Stimulated activated CD4-positive, alpha-beta T cell treated with anti-CD3 and anti-CD28 coated beads, Interleukin-1b, Interleukin-23, amount 100 ng/mL, for 24 hours (primary cell): ENCODE data around the gene OR8D1.

Experiments
- DNase-seq, 4 experiments: peaks; one replicate each; pipeline ENCODE4 v3.0.0-alpha.2; 2020; ENCODE audit warnings: low read depth in 4 of 4, low spot score in 1 of 4

The OR8D1 gene

GRCh38 chr11:124313849-124314248 is at the start of gene OR8D1:
OR8D1 (minus strand) TSS chr11:124313949; CDS start chr11:124310766, 3,183 bp downstream.
- DNase-seq, result no peak

DNA sequence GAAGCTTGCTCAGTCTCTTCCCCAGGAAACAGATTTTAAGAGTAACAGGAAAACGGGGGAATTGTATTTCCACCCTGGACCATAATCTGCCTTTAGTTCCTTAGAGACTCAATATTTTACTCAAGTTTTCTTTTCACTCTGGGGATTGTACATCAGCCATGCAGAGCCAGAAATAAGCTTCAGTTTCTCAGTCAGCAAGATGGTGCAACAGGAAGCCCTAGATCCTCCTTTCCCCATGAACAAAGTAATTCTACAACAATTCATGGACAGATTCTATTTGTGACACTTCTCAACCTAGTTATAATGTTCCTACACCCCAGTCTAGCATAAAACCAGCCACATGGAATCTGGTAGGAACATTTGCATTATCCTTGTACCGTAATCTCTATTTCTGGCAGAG is 45.8 kb upstream of the OR8D1 start:
- DNase-seq, result no peak

GRCh38 chr11:124346311-124346955 is 32.7 kb upstream of the OR8D1 start:
- no peak for DNase-seq

DNA sequence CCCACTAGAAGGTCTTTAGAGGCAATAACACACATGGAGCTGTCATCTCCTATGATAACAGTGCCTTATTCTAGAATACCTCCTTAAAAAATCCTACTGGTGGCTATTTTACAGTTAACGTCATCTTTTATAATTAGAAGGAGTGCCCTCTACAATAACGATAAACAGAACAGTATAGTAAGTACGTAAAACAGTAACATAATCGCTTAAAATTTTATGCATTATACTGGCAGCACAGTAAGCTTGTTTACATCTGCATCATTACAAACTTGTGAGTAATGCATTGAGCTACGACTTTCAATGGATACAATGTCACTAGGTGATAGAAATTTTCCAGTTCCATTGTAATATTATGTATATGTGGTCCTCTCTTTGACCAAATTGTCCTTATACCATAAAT is 30.6 kb upstream of the OR8D1 start:
- no peak for DNase-seq

GRCh38 chr11:124340142-124340447 is 26.3 kb upstream of the OR8D1 start:
- no peak for DNase-seq

GRCh38 chr11:124339396-124340141 is 25.8 kb upstream of the OR8D1 start:
- DNase-seq, result no peak

DNA sequence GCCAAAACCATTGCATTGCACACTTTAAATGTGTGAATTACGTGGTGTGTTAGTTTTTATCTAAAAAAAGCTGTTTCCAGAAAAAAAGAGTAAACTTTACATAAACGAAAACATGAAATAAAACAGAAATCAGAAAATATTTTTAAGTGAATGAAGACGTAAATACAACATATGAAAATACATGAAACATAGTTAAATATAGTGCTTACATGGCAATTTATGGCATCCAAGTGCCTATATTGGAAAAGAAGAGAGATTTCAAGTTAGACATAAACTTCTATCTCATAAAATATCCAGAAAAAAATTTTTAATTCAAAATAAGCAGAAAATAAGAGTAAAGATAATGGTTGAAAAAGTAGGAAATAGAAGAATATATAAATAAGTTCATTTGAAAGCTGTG is 18.1 kb upstream of the OR8D1 start:
- no peak for DNase-seq

GRCh38 chr11:124329787-124330478 is 16.2 kb upstream of the OR8D1 start:
- no peak for DNase-seq

DNA sequence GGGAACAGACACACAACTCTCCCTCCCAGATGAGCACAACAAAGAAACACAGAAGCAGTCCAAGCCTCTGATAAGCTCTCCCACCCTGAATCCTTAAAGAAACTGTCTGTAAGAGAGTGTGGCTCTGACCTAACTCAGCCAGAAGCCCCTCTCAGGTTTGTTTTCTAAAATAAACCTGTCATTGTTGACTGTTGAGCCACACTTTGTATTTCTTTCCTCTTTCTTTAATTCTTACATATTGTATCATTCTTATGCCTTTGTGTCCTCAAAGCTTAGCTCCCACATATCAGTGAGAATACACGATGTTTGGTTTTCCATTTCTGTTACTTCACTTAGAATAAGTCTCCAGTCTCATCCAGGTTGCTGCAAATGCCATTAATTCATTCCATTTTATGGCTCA is 14.0 kb upstream of the OR8D1 start:
- DNase-seq, result no peak

DNA sequence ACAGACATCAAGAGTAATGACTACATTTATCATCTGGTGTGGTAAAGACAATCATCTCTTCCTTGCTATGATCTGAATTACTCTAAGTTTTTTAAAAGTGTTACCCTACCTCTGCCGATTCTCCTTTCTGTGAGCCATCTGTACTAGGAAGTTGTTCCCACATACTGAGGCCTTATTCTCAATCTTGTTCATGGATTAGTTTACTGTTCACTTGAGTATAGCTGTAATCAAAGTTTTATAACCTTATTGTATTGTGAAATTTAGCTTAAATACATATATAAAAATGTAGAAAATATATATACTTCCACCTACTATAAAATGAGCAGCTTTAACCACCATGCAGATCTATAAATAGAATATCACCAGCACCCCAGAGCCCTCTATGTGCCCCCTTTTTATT is 8.6 kb upstream of the OR8D1 start:
- no peak for DNase-seq

DNA sequence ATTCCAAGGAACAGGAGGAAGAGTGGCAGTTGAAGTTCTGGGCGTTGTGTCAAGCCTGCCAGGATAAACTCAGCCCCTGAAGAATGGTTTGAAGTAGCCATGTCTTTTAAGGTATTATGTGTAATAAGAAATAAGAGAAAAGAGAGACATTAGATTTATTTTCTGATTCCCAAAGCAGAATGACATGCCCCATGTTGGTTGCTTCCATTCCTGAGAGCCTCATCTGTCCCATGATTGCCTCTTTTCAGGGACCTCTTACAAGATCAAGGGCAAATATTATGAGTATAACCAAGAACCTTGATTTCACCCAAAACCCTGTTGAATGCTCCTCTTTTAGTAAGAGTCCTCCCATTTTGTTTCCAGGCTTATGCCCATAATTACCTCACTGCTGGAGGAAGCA is 6.3 kb upstream of the OR8D1 start, which contains the start of gene OR8D2:
Gene OR8D2 (minus strand): TSS at position 101 of the 400 bp plus-strand sequence. CDS start 0 bp downstream, at position 101.
- no peak for DNase-seq

DNA sequence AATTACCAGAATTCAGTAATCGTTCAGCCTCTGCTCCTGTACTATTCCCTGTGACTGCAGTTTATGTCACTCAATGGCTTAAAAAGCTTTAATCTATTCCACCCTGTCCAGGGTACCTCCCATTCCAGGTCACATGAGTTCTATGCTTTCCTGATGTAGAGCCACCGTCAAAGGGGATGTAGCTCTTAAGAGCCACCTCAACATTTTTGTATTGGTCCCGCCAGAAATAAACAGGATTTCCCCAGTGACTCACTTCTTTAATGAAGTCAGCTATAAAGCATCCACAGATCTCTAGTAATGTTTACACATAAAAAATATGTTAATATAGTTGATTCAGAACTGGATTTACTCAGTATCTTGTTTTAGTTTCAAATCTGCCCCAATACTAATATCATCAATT is 1.3 kb upstream of the OR8D1 start:
- no peak for DNase-seq

DNA sequence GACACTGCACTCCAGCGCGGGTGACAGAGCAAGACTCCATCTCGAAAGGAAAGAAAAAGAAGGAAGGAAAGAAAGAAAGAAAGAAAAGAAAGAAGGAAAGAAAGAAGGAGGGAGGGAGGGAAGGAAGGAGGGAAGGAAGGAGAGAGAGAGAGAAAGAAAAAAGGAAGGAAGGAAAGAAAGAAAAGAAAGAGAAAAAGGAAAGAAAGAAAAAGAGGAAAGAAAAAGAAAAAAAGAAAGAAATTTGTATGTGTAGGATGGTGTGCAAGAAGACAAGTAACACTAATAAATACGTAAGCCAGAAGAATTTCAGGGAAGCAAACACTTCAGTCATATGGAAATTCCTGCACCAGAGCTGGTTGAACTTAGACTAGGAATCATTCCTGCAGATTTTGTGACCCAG is 618 bp downstream of the OR8D1 start:
- DNase-seq, result no peak

DNA sequence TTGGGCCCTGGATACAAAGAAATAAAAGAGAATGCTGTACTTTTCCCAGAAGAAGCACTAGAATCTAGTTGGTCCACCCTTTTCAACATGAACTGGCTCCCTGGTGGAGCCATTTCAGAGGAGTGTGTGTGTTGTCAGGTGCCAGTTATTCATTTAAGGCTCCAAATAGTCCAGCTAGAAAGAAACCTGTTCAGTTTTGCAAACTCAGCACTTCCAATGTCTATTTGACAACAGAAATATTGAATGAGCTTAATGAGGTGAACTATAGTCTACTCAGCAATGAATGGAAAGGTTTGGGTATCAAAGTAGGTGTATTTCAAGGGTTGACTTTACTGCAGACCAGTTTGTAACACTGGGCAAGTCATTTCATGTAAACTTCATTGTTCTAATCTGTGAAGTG is 2.1 kb downstream of the OR8D1 start:
- no peak for DNase-seq

GRCh38 chr11:124311269-124311668 is 2.5 kb downstream of the OR8D1 start:
- DNase-seq, result no peak

DNA sequence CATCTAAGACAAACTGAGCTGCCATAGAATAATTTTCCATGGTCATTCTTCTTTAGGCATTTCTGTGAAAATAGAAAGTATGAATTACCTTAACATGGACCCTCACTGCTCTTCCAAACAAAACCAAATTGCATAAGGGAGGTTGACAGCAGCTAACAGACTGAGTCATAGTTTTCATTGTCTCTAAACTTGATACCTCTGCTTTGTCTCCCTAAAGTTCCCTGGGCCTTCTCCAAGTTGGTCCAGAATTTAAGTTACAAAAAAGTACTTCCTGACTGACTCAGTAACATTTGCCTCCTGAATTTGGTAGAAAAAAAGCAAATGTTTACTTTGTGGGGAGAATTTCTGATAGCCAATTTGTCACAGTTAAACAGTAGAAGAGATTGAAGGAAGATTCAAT is 3.0 kb downstream of the OR8D1 start:
- DNase-seq, result no peak

GRCh38 chr11:124307093-124307492 is 6.7 kb downstream of the OR8D1 start:
- DNase-seq, result no peak

GRCh38 chr11:124302347-124303125 is 11.2 kb downstream of the OR8D1 start:
- DNase-seq, result no peak

DNA sequence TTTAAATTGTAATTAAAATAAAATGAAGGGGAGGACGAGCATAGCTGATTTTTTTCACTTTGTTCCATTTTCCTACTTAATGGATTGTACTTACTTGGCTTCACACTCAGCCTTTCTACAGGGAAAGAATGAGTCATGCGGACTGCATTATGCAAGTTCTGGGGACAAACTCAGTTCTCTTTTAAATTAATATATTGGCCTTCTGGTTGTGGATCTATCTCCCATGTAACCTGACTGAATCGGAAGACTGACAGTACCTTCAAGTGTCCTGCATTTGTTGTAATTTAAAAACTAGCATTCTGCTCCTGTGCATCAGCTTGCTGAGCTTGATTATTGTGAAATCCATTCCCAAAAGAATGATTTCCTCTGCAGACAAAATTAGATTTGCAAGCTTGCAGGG is 12.2 kb downstream of the OR8D1 start:
- DNase-seq, result no peak

DNA sequence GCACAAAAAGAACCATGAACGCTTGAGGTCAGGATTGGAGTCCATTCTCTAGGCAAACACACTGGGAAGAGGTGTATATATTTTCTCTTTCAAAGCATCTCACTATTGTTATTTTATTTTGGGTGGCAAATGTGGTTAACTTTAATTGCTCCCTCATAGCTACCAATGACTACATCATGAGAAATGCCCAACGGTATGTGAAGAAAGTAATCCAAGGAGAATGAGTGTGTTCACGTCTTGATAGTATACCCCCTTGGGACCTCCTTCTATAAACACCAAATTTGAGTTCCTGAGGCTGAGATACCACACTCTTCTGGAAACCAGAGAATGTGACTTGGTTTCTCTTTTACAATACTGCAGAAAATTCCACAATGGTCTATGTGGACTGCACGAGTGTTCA is 15.8 kb downstream of the OR8D1 start:
- DNase-seq, result no peak

- no peak for DNase-seq
Observed at GRCh38 chr11:124296016-124296415, 17.7 kb downstream of the OR8D1 start.

GRCh38 chr11:124294687-124295086 is 19.1 kb downstream of the OR8D1 start:
- DNase-seq, result no peak
